SK-N-SH (cell line): ENCODE results near the gene THBS3.

ENCODE experiments used
- CTCF ChIP-seq: fragments of 200-600 bp; sonication (generic); IDR thresholded peaks from 2 replicates; pipeline ENCODE4 v1.6.1; 2017; ENCODE audit warnings: antibody characterized with exemption, mild to moderate bottlenecking, moderate library complexity
- EZH2phosphoT487 ChIP-seq: fragments of 200-600 bp; sonication (generic); IDR thresholded peaks from 2 replicates; pipeline ENCODE4 v1.6.1; 2017; ENCODE audit warnings: low read depth, mixed run types, mild to moderate bottlenecking, antibody characterized with exemption, moderate library complexity, borderline replicate concordance
- FOXJ3 ChIP-seq: sonication (generic); formaldehyde crosslinking; IDR thresholded peaks from 2 replicates; pipeline ENCODE4 v1.5.1; 2020; ENCODE audit warnings: mild to moderate bottlenecking, missing genetic modification reagents
- FOXM1 ChIP-seq: IDR thresholded peaks from 2 replicates; pipeline ENCODE4 v1.4.0; 2012; ENCODE audit warnings: low read depth, mild to moderate bottlenecking
- JUND ChIP-seq: IDR thresholded peaks from 2 replicates; pipeline ENCODE4 v1.4.0; 2012
- POLR2AphosphoS5 ChIP-seq: IDR thresholded peaks from 2 replicates; pipeline ENCODE4 v1.6.1; 2012; ENCODE audit warnings: low read depth, low read length
- RFX5 ChIP-seq: IDR thresholded peaks from 2 replicates; pipeline ENCODE4 v1.6.1; 2012; ENCODE audit warnings: mild to moderate bottlenecking, improper control_type of control experiment, low read length
- SIN3A ChIP-seq: IDR thresholded peaks from 2 replicates; pipeline ENCODE4 v1.6.1; 2012; ENCODE audit warnings: low read depth, mild to moderate bottlenecking, low read length, moderate library complexity, borderline replicate concordance
- TAF1 ChIP-seq: IDR thresholded peaks from 2 replicates; pipeline ENCODE4 v1.6.1; 2012; ENCODE audit warnings: low read depth, mild to moderate bottlenecking, low read length, moderate library complexity, borderline replicate concordance
- USF1 ChIP-seq: IDR thresholded peaks from 2 replicates; pipeline ENCODE4 v1.4.0; 2012; ENCODE audit warnings: low read depth, borderline replicate concordance

- TF ChIP-seq CTCF, result no peak
- no peak for TF ChIP-seq POLR2AphosphoS5
- no peak for TF ChIP-seq EZH2phosphoT487
- TF ChIP-seq SIN3A, result no peak
- TF ChIP-seq JUND, result no peak
- no peak for TF ChIP-seq FOXJ3
- no peak for TF ChIP-seq RFX5
- TF ChIP-seq TAF1, result no peak
- no peak for TF ChIP-seq USF1
- TF ChIP-seq FOXM1, result no peak
These were observed 39.1 kb downstream of the THBS3 start for GRCh38 chr1:155168456-155169210.
